ENCODE data around the gene HACL1. TPM values are rescaled to one million over a fixed set of nuclear protein-coding genes. Genes with fewer than 3 reads are reported as not detected.
A peak's percentile ranks its signal among the peaks of the same experiment; 100 is the strongest.

The HACL1 gene
- polyA plus RNA-seq, 4 donors: 24.5 to 138 (median 72.9) TPM

GRCh38 chr3:15558581-15558980 lies 42.8 kb downstream of the HACL1 start:
- H3K9me3 ChIP-seq (ENCODE audit: control insufficient read depth in 2 of 2, insufficient read depth in 1 of 2, low read depth in 1 of 2, low read length in 1 of 2): no peaks in the 10 kb centered on the region
- H3K27ac ChIP-seq (ENCODE audit: low read depth in 1 of 3, low read length in 2 of 3): no peak overlapping the region
- FAIRE-seq (no peak), DNase-seq (no peak)
- no peak overlapping the region for H3K4me3 ChIP-seq (ENCODE audit: low read depth in 1 of 3, low read length in 3 of 3)
- 92 to 98% (median 93%) methylated on average over 9 of the region's 9 CpGs for WGBS, 3 donors
- no peaks in the 10 kb centered on the region for H3K27me3 ChIP-seq (ENCODE audit: control insufficient read depth in 3 of 3, insufficient read depth in 3 of 3, low read length in 3 of 3)
- peaks cover 6 to 20% (median 12%) of the 10 kb centered on the region in 3 donors for H3K36me3 ChIP-seq (ENCODE audit: control insufficient read depth in 3 of 3, insufficient read depth in 2 of 3, low read depth in 1 of 3, low read length in 3 of 3)
- H3K4me1 ChIP-seq (ENCODE audit: control insufficient read depth in 3 of 3, insufficient read depth in 2 of 3, low read depth in 1 of 3, low read length in 2 of 3): peaks cover 0 to 21% (median 0%) of the 10 kb centered on the region in 3 donors

GRCh38 chr3:15557511-15557946 lies 43.8 kb downstream of the HACL1 start:
- 2 to 7% (median 4%) methylated on average over 3 of the region's 3 CpGs for WGBS, 3 donors
- DNase-seq: peak; percentile 83
- no peak for FAIRE-seq
- no peak overlapping the region for H3K4me3 ChIP-seq (ENCODE audit: low read depth in 1 of 3, low read length in 3 of 3)
- H3K27me3 ChIP-seq (ENCODE audit: control insufficient read depth in 3 of 3, insufficient read depth in 3 of 3, low read length in 3 of 3): no peaks in the 10 kb centered on the region
- H3K36me3 ChIP-seq (ENCODE audit: control insufficient read depth in 3 of 3, insufficient read depth in 2 of 3, low read depth in 1 of 3, low read length in 3 of 3): peaks cover 2 to 24% (median 10%) of the 10 kb centered on the region in 3 donors
- H3K4me1 ChIP-seq (ENCODE audit: control insufficient read depth in 3 of 3, insufficient read depth in 2 of 3, low read depth in 1 of 3, low read length in 2 of 3): peaks cover 0 to 13% (median 0%) of the 10 kb centered on the region in 3 donors
- H3K27ac ChIP-seq (ENCODE audit: low read depth in 1 of 3, low read length in 2 of 3): no peak overlapping the region
- no peaks in the 10 kb centered on the region for H3K9me3 ChIP-seq (ENCODE audit: control insufficient read depth in 2 of 2, insufficient read depth in 1 of 2, low read depth in 1 of 2, low read length in 1 of 2)

- H3K9me3 ChIP-seq (ENCODE audit: control insufficient read depth in 2 of 2, insufficient read depth in 1 of 2, low read depth in 1 of 2, low read length in 1 of 2): no peaks in the 10 kb centered on the region
- no peaks in the 10 kb centered on the region for H3K27me3 ChIP-seq (ENCODE audit: control insufficient read depth in 3 of 3, insufficient read depth in 3 of 3, low read length in 3 of 3)
- FAIRE-seq (no peak), DNase-seq (peak in 1 of 2 donors; percentile 25)
- H3K4me3 ChIP-seq (ENCODE audit: low read depth in 1 of 3, low read length in 3 of 3): no peak overlapping the region
- 50 to 73% (median 54%) methylated on average over 2 of the region's 2 CpGs for WGBS, 3 donors
- no peak overlapping the region for H3K27ac ChIP-seq (ENCODE audit: low read depth in 1 of 3, low read length in 2 of 3)
- peaks cover 0 to 28% (median 8%) of the 10 kb centered on the region in 3 donors for H3K36me3 ChIP-seq (ENCODE audit: control insufficient read depth in 3 of 3, insufficient read depth in 2 of 3, low read depth in 1 of 3, low read length in 3 of 3)
- peaks cover 0 to 6% (median 0%) of the 10 kb centered on the region in 3 donors for H3K4me1 ChIP-seq (ENCODE audit: control insufficient read depth in 3 of 3, insufficient read depth in 2 of 3, low read depth in 1 of 3, low read length in 2 of 3)
Observed at GRCh38 chr3:15556512-15556911, 44.9 kb downstream of the HACL1 start.

- no peak overlapping the region for H3K4me3 ChIP-seq (ENCODE audit: low read depth in 1 of 3, low read length in 3 of 3)
- H3K36me3 ChIP-seq (ENCODE audit: control insufficient read depth in 3 of 3, insufficient read depth in 2 of 3, low read depth in 1 of 3, low read length in 3 of 3): peaks cover 0 to 21% (median 1%) of the 10 kb centered on the region in 3 donors
- H3K27me3 ChIP-seq (ENCODE audit: control insufficient read depth in 3 of 3, insufficient read depth in 3 of 3, low read length in 3 of 3): no peaks in the 10 kb centered on the region
- H3K9me3 ChIP-seq (ENCODE audit: control insufficient read depth in 2 of 2, insufficient read depth in 1 of 2, low read depth in 1 of 2, low read length in 1 of 2): no peaks in the 10 kb centered on the region
- H3K27ac ChIP-seq (ENCODE audit: low read depth in 1 of 3, low read length in 2 of 3): no peak overlapping the region
- H3K4me1 ChIP-seq (ENCODE audit: control insufficient read depth in 3 of 3, insufficient read depth in 2 of 3, low read depth in 1 of 3, low read length in 2 of 3): no peaks in the 10 kb centered on the region
- WGBS, 3 donors: 71 to 77% (median 76%) methylated on average over 3 of the region's 3 CpGs
- FAIRE-seq (no peak), DNase-seq (no peak)
Observed at GRCh38 chr3:15553749-15554148, 47.6 kb downstream of the HACL1 start.

GRCh38 chr3:15551902-15552301 lies 49.5 kb downstream of the HACL1 start:
- WGBS, 3 donors: 82 to 95% (median 85%) methylated on average over 1 of the region's 1 CpG

GRCh38 chr3:15549846-15550245 lies 51.5 kb downstream of the HACL1 start:
- FAIRE-seq: no peak

More at GRCh38 chr3:15551902-15552301, 49.5 kb downstream of the HACL1 start:
- no peaks in the 10 kb centered on the region for H3K4me1 ChIP-seq (ENCODE audit: control insufficient read depth in 3 of 3, insufficient read depth in 2 of 3, low read depth in 1 of 3, low read length in 2 of 3)
- FAIRE-seq (no peak), DNase-seq (peak in 1 of 2 donors; percentile 14)
- no peaks in the 10 kb centered on the region for H3K27me3 ChIP-seq (ENCODE audit: control insufficient read depth in 3 of 3, insufficient read depth in 3 of 3, low read length in 3 of 3)
- H3K4me3 ChIP-seq (ENCODE audit: low read depth in 1 of 3, low read length in 3 of 3): no peak overlapping the region
- H3K36me3 ChIP-seq (ENCODE audit: control insufficient read depth in 3 of 3, insufficient read depth in 2 of 3, low read depth in 1 of 3, low read length in 3 of 3): peaks cover 0 to 18% (median 1%) of the 10 kb centered on the region in 3 donors
- H3K9me3 ChIP-seq (ENCODE audit: control insufficient read depth in 2 of 2, insufficient read depth in 1 of 2, low read depth in 1 of 2, low read length in 1 of 2): peaks cover 0 to 3% of the 10 kb centered on the region in 2 donors
- no peak overlapping the region for H3K27ac ChIP-seq (ENCODE audit: low read depth in 1 of 3, low read length in 2 of 3)

GRCh38 chr3:15542614-15543013 lies 58.8 kb downstream of the HACL1 start:
- peaks cover 0 to 3% (median 0%) of the 10 kb centered on the region in 3 donors for H3K36me3 ChIP-seq (ENCODE audit: control insufficient read depth in 3 of 3, insufficient read depth in 2 of 3, low read depth in 1 of 3, low read length in 3 of 3)
- DNase-seq (no peak), FAIRE-seq (no peak)
- WGBS, 3 donors: 56 to 87% (median 71%) methylated on average over 5 of the region's 5 CpGs
- no peak overlapping the region for H3K27ac ChIP-seq (ENCODE audit: low read depth in 1 of 3, low read length in 2 of 3)
- no peak overlapping the region for H3K4me3 ChIP-seq (ENCODE audit: low read depth in 1 of 3, low read length in 3 of 3)
- H3K27me3 ChIP-seq (ENCODE audit: control insufficient read depth in 3 of 3, insufficient read depth in 3 of 3, low read length in 3 of 3): no peaks in the 10 kb centered on the region
- peaks cover 0 to 3% of the 10 kb centered on the region in 2 donors for H3K9me3 ChIP-seq (ENCODE audit: control insufficient read depth in 2 of 2, insufficient read depth in 1 of 2, low read depth in 1 of 2, low read length in 1 of 2)
- H3K4me1 ChIP-seq (ENCODE audit: control insufficient read depth in 3 of 3, insufficient read depth in 2 of 3, low read depth in 1 of 3, low read length in 2 of 3): no peaks in the 10 kb centered on the region

More at GRCh38 chr3:15549846-15550245, 51.5 kb downstream of the HACL1 start:
- WGBS, 3 donors: 87 to 93% (median 92%) methylated on average over 6 of the region's 6 CpGs
- Histone ChIP-seq H3K9me3 (ENCODE audit: control insufficient read depth in 2 of 2, insufficient read depth in 1 of 2, low read depth in 1 of 2, low read length in 1 of 2) (peaks cover 0 to 3% of the 10 kb centered on the region in 2 donors), H3K4me1 (ENCODE audit: control insufficient read depth in 3 of 3, insufficient read depth in 2 of 3, low read depth in 1 of 3, low read length in 2 of 3) (no peaks in the 10 kb centered on the region), H3K27ac (ENCODE audit: low read depth in 1 of 3, low read length in 2 of 3) (no peak overlapping the region), H3K4me3 (ENCODE audit: low read depth in 1 of 3, low read length in 3 of 3) (no peak overlapping the region), H3K27me3 (ENCODE audit: control insufficient read depth in 3 of 3, insufficient read depth in 3 of 3, low read length in 3 of 3) (no peaks in the 10 kb centered on the region), H3K36me3 (ENCODE audit: control insufficient read depth in 3 of 3, insufficient read depth in 2 of 3, low read depth in 1 of 3, low read length in 3 of 3) (peaks cover 0 to 15% (median 0%) of the 10 kb centered on the region in 3 donors)
- DNase-seq: no peak

- FAIRE-seq: no peak
- Histone ChIP-seq H3K27ac (ENCODE audit: low read depth in 1 of 3, low read length in 2 of 3) (no peak overlapping the region), H3K36me3 (ENCODE audit: control insufficient read depth in 3 of 3, insufficient read depth in 2 of 3, low read depth in 1 of 3, low read length in 3 of 3) (peaks cover 0 to 3% (median 0%) of the 10 kb centered on the region in 3 donors), H3K4me3 (ENCODE audit: low read depth in 1 of 3, low read length in 3 of 3) (no peak overlapping the region), H3K9me3 (ENCODE audit: control insufficient read depth in 2 of 2, insufficient read depth in 1 of 2, low read depth in 1 of 2, low read length in 1 of 2) (no peaks in the 10 kb centered on the region), H3K27me3 (ENCODE audit: control insufficient read depth in 3 of 3, insufficient read depth in 3 of 3, low read length in 3 of 3) (no peaks in the 10 kb centered on the region), H3K4me1 (ENCODE audit: control insufficient read depth in 3 of 3, insufficient read depth in 2 of 3, low read depth in 1 of 3, low read length in 2 of 3) (no peaks in the 10 kb centered on the region)
- no peak for DNase-seq
- WGBS, 3 donors: 93 to 100% (median 96%) methylated on average over 4 of the region's 4 CpGs
Observed at GRCh38 chr3:15541371-15541770, 60.0 kb downstream of the HACL1 start.

- no peaks in the 10 kb centered on the region for H3K4me1 ChIP-seq (ENCODE audit: control insufficient read depth in 3 of 3, insufficient read depth in 2 of 3, low read depth in 1 of 3, low read length in 2 of 3)
- peaks cover 0 to 3% (median 0%) of the 10 kb centered on the region in 3 donors for H3K36me3 ChIP-seq (ENCODE audit: control insufficient read depth in 3 of 3, insufficient read depth in 2 of 3, low read depth in 1 of 3, low read length in 3 of 3)
- H3K27ac ChIP-seq (ENCODE audit: low read depth in 1 of 3, low read length in 2 of 3): no peak overlapping the region
- H3K9me3 ChIP-seq (ENCODE audit: control insufficient read depth in 2 of 2, insufficient read depth in 1 of 2, low read depth in 1 of 2, low read length in 1 of 2): no peaks in the 10 kb centered on the region
- H3K27me3 ChIP-seq (ENCODE audit: control insufficient read depth in 3 of 3, insufficient read depth in 3 of 3, low read length in 3 of 3): no peaks in the 10 kb centered on the region
- WGBS, 3 donors: 94 to 100% (median 96%) methylated on average over 1 of the region's 1 CpG
- H3K4me3 ChIP-seq (ENCODE audit: low read depth in 1 of 3, low read length in 3 of 3): no peak overlapping the region
- no peak for DNase-seq
- no peak for FAIRE-seq
Observed at GRCh38 chr3:15539066-15539465, 62.3 kb downstream of the HACL1 start.
